Kidney (tissue), 14 donors: Measurements from ENCODE around the gene GNB5. TPM values are rescaled to one million over a fixed set of nuclear protein-coding genes. Genes with fewer than 3 reads are reported as not detected.

Experiments used
- DNase-seq, 5 donors: peaks; one replicate each; pipeline ENCODE4 v3.0.0-alpha.2; 2013 to 2020
- FAIRE-seq: peaks from 2 replicates; lab custom pipeline; 2012; peaks lifted over from hg19 to GRCh38; lab: Jason Lieb, UNC
- H3K27ac ChIP-seq, 2 donors: one replicate each; pipeline ENCODE4 v1.7.0; 2013; ENCODE audit warnings: low read depth in 2 of 2, low read length in 2 of 2, inconsistent platforms in 1 of 2
- H3K27me3 ChIP-seq: one replicate; pipeline ENCODE4 v1.7.1; 2013; ENCODE audit warnings: low read length, inconsistent platforms; ENCODE audit not compliant: control insufficient read depth, insufficient read depth
- H3K36me3 ChIP-seq, 3 donors: one replicate each; pipeline versions ENCODE4 v1.7.0 to v1.7.1; 2013; ENCODE audit warnings: low read length in 3 of 3, control low read depth in 1 of 3, inconsistent platforms in 1 of 3; ENCODE audit not compliant: insufficient read depth in 3 of 3, control insufficient read depth in 2 of 3
- H3K4me1 ChIP-seq, 3 donors: one replicate each; pipeline versions ENCODE4 v1.7.0 to v1.7.1; 2013; ENCODE audit warnings: low read length in 3 of 3, inconsistent platforms in 1 of 3, low read depth in 1 of 3; ENCODE audit not compliant: control insufficient read depth in 2 of 3, insufficient read depth in 2 of 3
- H3K4me3 ChIP-seq, 3 donors: one replicate each; pipeline versions ENCODE4 v1.7.0 to v1.8.1; 2013; ENCODE audit warnings: low read length in 3 of 3, control low read depth in 1 of 3, inconsistent platforms in 1 of 3
- H3K9ac ChIP-seq, 3 donors: one replicate each; pipeline versions ENCODE4 v1.7.0 to v1.7.1; 2013; ENCODE audit warnings: low read length in 3 of 3, control low read depth in 1 of 3, inconsistent platforms in 1 of 3
- H3K9me3 ChIP-seq, 3 donors: one replicate each; pipeline versions ENCODE4 v1.7.0 to v1.7.1; 2013; ENCODE audit warnings: low read length in 3 of 3, control low read depth in 1 of 3, inconsistent platforms in 1 of 3; ENCODE audit not compliant: control insufficient read depth in 2 of 3, insufficient read depth in 1 of 3
- CTCF ChIP-seq: IDR thresholded peaks from 3 replicates; pipeline ENCODE4 v1.5.1; 2012; ENCODE audit warnings: mild to moderate bottlenecking, moderate library complexity, borderline replicate concordance; ENCODE audit not compliant: insufficient read depth; ENCODE audit errors: extremely low read depth
- intact Hi-C: fragments of 100-400 bp; cut with DNase I; formaldehyde crosslinking; loops from one replicate; pipeline ENCODE4 v1.11.1; 2022
- polyA plus RNA-seq: library from polyadenylated mRNA; stranded (reverse); fragments of 350-450 nt; fragmentation: Illumina TruSeq; extraction: RNeasy Lipid Tissue Mini Kit (QIAGEN cat#74804); gene quantifications from one replicate; pipeline ENCODE4 v1.2.3, GENCODE V29; 2014; ENCODE audit warnings: low read depth, low replicate concordance; ENCODE audit not compliant: insufficient read depth
- total RNA-seq: library from RNA; stranded (reverse); fragmentation: NEBNext Ultra II Directional; extraction: Animal tissue kit (Norgen Biotek cat#: 25700); gene quantifications from one replicate; pipeline ENCODE4 v1.2.1, GENCODE V29; 2021
- donor health status: control.
- donor health status: control.
- donor health status: control.
- donor health status: control.
- donor health status: control.
- donor health status: DM: yes; HTN: yes; CAD: no.
- donor health status: Normal renal cell carcinoma (clear cell type).

Gene GNB5
- total and polyA plus RNA-seq, 2 donors from 2014 or later, result 28.3 to 43.6 TPM

GRCh38 chr15:52233405-52233804 lies 42.2 kb upstream of the GNB5 start:
- no peak for TF ChIP-seq CTCF
- no peak overlapping the region for H3K27ac ChIP-seq
- no peak for FAIRE-seq
- H3K36me3 ChIP-seq, result peaks cover 0 to 4% (median 0%) of the 10 kb centered on the region in 3 donors
- H3K27me3 ChIP-seq, result no peaks in the 10 kb centered on the region
- no peaks in the 10 kb centered on the region for H3K9me3 ChIP-seq
- intact Hi-C loops, result no loop called here
- no peaks in the 10 kb centered on the region for H3K4me1 ChIP-seq
- no peak for DNase-seq
- no peak overlapping the region for H3K9ac ChIP-seq
- H3K4me3 ChIP-seq, result no peak overlapping the region

GRCh38 chr15:52232327-52232726 lies 41.1 kb upstream of the GNB5 start:
- H3K9me3 ChIP-seq, result no peaks in the 10 kb centered on the region
- H3K27ac ChIP-seq, result no peak overlapping the region
- H3K36me3 ChIP-seq, result peaks cover 0 to 4% (median 0%) of the 10 kb centered on the region in 3 donors
- no peak overlapping the region for H3K4me3 ChIP-seq
- FAIRE-seq (no peak), DNase-seq (no peak)
- intact Hi-C loops, result no loop called here
- no peak overlapping the region for H3K9ac ChIP-seq
- no peak for TF ChIP-seq CTCF
- H3K27me3 ChIP-seq, result no peaks in the 10 kb centered on the region
- H3K4me1 ChIP-seq, result no peaks in the 10 kb centered on the region

GRCh38 chr15:52230073-52230472 lies 38.9 kb upstream of the GNB5 start:
- Histone ChIP-seq H3K9ac (no peak overlapping the region), H3K4me1 (no peaks in the 10 kb centered on the region), H3K27ac (no peak overlapping the region), H3K4me3 (no peak overlapping the region), H3K27me3 (no peaks in the 10 kb centered on the region), H3K36me3 (peaks cover 0 to 6% (median 5%) of the 10 kb centered on the region in 3 donors), H3K9me3 (no peaks in the 10 kb centered on the region)
- TF ChIP-seq CTCF, result no peak
- intact Hi-C loops, result no loop called here
- DNase-seq, result no peak
- no peak for FAIRE-seq

- TF ChIP-seq CTCF, result no peak
- H3K27me3 ChIP-seq, result no peaks in the 10 kb centered on the region
- no peaks in the 10 kb centered on the region for H3K4me1 ChIP-seq
- FAIRE-seq (no peak), DNase-seq (peak; percentile 79 to 90 (median 83))
- no peaks in the 10 kb centered on the region for H3K9me3 ChIP-seq
- peaks cover 0 to 6% (median 2%) of the 10 kb centered on the region in 3 donors for H3K36me3 ChIP-seq
- no peak overlapping the region for H3K4me3 ChIP-seq
- no peak overlapping the region for H3K27ac ChIP-seq
- H3K9ac ChIP-seq, result no peak overlapping the region
- intact Hi-C loops, result no loop called here
These were observed 37.7 kb upstream of the GNB5 start for GRCh38 chr15:52228921-52229320.
